Bladder microvascular endothelial cell (primary cell): ENCODE measurements around the gene OR9I1. TPM values are rescaled to one million over a fixed set of nuclear protein-coding genes. Genes with fewer than 3 reads are reported as not detected.

Experiments used
- total RNA-seq: library from RNA; depleted of rRNA; stranded (reverse); fragments of >200 nt; gene quantifications from 2 replicates; pipeline ENCODE4 v1.2.3, GENCODE V29; 2014

Gene OR9I1
- not detected in 2 replicates for total RNA-seq

GRCh38 chr11:58125469-58125868 lies at the start of gene OR9I1:
TSS of gene OR9I1 (minus strand) at chr11:58125530. CDS start at chr11:58119444, 6,086 bp downstream.

Other genes with a start within 250 kb of the OR9I1 start
- not detected in 2 replicates for gene OR9Q1, start 101.6 kb downstream of the OR9I1 start, total RNA-seq
- not detected in 2 replicates for gene OR6Q1, start 94.6 kb downstream of the OR9I1 start, total RNA-seq
- not detected in 2 replicates for gene OR9Q2, start 63.5 kb upstream of the OR9I1 start, total RNA-seq
- not detected in 2 replicates for gene OR1S2, start 78.6 kb upstream of the OR9I1 start, total RNA-seq
- gene OR1S1, start 87.2 kb upstream of the OR9I1 start, total RNA-seq: not detected in 2 replicates
- not detected in 2 replicates for gene OR10Q1, start 103.4 kb upstream of the OR9I1 start, total RNA-seq
- under 0.01 TPM in 1 of 2 replicates, not detected in the other for gene OR10W1, start 142.7 kb upstream of the OR9I1 start, total RNA-seq
- gene OR5B17, start 233.5 kb upstream of the OR9I1 start, total RNA-seq: not detected in 2 replicates